IMR-90 (cell line): Measurements from ENCODE around the gene STOM. TPM values are rescaled to one million over a fixed set of nuclear protein-coding genes. Genes with fewer than 3 reads are reported as not detected.

Experiments
- polyA plus RNA-seq, 3 experiments: library from polyadenylated mRNA; depleted of rRNA; stranded (reverse); fragments of >200 nt; gene quantifications; 2 replicates each; pipeline ENCODE4 v1.2.3, GENCODE V29; 2012; ENCODE audit warnings: low replicate concordance in 1 of 3
- total RNA-seq: library from RNA; depleted of rRNA; stranded (reverse); fragments of >200 nt; gene quantifications from 2 replicates; pipeline ENCODE4 v1.2.3, GENCODE V29; 2012
- TF ChIP-seq, protein P1 (sequence below): fragments of 150-350 bp; IDR thresholded peaks from 2 replicates; pipeline ENCODE4 v1.6.1; 2017; ENCODE audit warnings: mild to moderate bottlenecking, antibody characterized with exemption, low read length, low read depth

Gene STOM
- total and polyA plus RNA-seq, 2 of the 4 experiments (the other 2 are of a cell fraction): 78.4 to 84.8 TPM

DNA sequence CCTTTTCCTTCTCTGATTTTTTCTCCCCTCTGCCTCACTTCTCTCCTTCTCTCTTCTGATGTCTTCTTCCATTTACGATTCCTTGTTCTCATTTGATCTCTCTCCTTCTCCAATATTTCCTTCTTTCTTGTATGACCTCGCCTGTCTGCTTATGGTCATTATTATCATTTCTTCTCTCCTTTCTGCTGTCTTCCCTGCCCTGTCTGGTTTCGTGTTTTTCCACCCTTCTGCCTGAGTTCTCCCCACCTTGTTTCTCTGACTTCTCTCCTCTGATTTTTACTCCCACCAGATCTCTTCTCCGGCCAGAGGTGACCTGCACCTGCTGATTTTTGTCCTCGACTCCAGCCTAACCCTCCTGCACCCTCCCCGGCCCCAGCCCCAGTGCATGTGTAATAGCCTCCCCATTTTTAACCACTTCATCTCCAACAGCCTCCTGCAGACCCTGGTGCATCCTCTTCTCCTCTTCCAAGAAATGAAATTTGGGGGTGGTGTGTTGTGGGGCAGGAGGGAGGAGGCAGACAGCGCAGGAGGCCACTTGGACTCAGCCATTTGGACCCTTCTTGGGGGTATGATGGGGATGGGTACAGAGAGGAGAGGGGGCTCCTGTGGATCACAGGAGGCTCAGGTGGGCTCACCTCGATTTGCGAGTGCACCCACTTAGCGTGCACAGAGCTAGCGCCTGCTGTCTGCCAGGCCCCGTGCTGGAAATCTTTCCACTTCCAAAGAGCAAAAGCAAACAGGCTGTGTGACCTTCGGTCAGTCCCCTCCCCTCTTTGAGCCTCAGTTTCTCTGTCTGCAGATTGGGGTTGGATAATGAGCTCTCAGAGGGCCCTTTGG, 69.5 kb downstream of the STOM start (continued):
- TF ChIP-seq, protein P1, sequence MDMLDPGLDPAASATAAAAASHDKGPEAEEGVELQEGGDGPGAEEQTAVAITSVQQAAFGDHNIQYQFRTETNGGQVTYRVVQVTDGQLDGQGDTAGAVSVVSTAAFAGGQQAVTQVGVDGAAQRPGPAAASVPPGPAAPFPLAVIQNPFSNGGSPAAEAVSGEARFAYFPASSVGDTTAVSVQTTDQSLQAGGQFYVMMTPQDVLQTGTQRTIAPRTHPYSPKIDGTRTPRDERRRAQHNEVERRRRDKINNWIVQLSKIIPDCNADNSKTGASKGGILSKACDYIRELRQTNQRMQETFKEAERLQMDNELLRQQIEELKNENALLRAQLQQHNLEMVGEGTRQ: no peak
